Neural cell (in vitro differentiated cells): Measurements from ENCODE around the gene PIBF1.

Experiments
- CTCF ChIP-seq: fragments of 450-650 bp; IDR thresholded peaks from 2 replicates; pipeline ENCODE4 v1.5.1; 2014; ENCODE audit warnings: antibody characterized with exemption, mild to moderate bottlenecking, moderate library complexity; ENCODE audit not compliant: poor library complexity, severe bottlenecking
- EP300 ChIP-seq: fragments of 450-650 bp; conservative IDR thresholded peaks from 2 replicates; pipeline ENCODE4 v1.6.1; 2014; ENCODE audit warnings: antibody characterized with exemption, mild to moderate bottlenecking, moderate library complexity; ENCODE audit not compliant: poor library complexity, severe bottlenecking
- EZH2 ChIP-seq: fragments of 200-600, 300-800 bp; shearing (Covaris generic), sonication (generic); IDR thresholded peaks from 2 replicates; pipeline ENCODE4 v1.6.1; 2014; ENCODE audit warnings: antibody characterized with exemption, low read length, borderline replicate concordance, mild to moderate bottlenecking; ENCODE audit not compliant: insufficient read depth, poor library complexity, severe bottlenecking
- MXI1 ChIP-seq: fragments of 450-650 bp; conservative IDR thresholded peaks from 2 replicates; pipeline ENCODE4 v1.6.1; 2014; ENCODE audit warnings: antibody characterized with exemption, mild to moderate bottlenecking; ENCODE audit not compliant: poor library complexity, severe bottlenecking
- POLR2AphosphoS5 ChIP-seq: IDR thresholded peaks from 2 replicates; pipeline ENCODE4 v1.6.1; 2012
- REST ChIP-seq: IDR thresholded peaks from 2 replicates; pipeline ENCODE4 v1.6.1; 2012; ENCODE audit warnings: borderline replicate concordance
- TAF1 ChIP-seq: IDR thresholded peaks from 2 replicates; pipeline ENCODE4 v1.6.1; 2012; ENCODE audit warnings: low read depth

GRCh38 chr13:73065036-73065435, 283.1 kb downstream of the PIBF1 start:
- TF ChIP-seq POLR2AphosphoS5: no peak
- no peak for TF ChIP-seq EZH2
- no peak for TF ChIP-seq TAF1
- no peak for TF ChIP-seq CTCF
- no peak for TF ChIP-seq MXI1
- TF ChIP-seq EP300: no peak
- no peak for TF ChIP-seq REST
